HepG2 (cell line): ENCODE results near the gene DPCD. TPM values are rescaled to one million over a fixed set of nuclear protein-coding genes. Genes with fewer than 3 reads are reported as not detected.

Experiments used
- ATAC-seq: fragments of 200-7000 bp; cut with Tn5 transposase; 3 replicates; pipeline ENCODE4 v1.9.1; 2020; ENCODE audit warnings: mild to moderate bottlenecking, moderate library complexity
- BruUV-seq: library from RNA; stranded (reverse); fragments of 400-500 nt; replicated peaks from 2 replicates; lab custom pipeline; 2021; lab: Mats Ljungman, UMichigan
- CTCF ChIA-PET: fragments of 300-600 bp; formaldehyde crosslinking; extraction: SDS; loops from one replicate; lab custom pipeline; 2021; ENCODE audit warnings: low total read pairs, inconsistent platforms, low intra/inter-chr PET ratio; lab: Yijun Ruan, JAX
- POLR2A ChIA-PET: fragments of 350-600 bp; sonication (Branson Sonifier 250); formaldehyde crosslinking; loops from one replicate; lab custom pipeline; 2020; ENCODE audit warnings: antibody characterized with exemption, inconsistent platforms; lab: Yijun Ruan, JAX
- DNase-seq: peaks from one replicate; pipeline ENCODE4 v3.0.0-alpha.2; 2015; ENCODE audit warnings: low spot score
- FAIRE-seq: peaks from 3 replicates; lab custom pipeline; 2011; peaks lifted over from hg19 to GRCh38; lab: Jason Lieb, UNC
- H2AFZ ChIP-seq: one replicate; pipeline ENCODE4 v1.6.1; 2011; ENCODE audit warnings: low read length, inconsistent platforms
- H3K27ac ChIP-seq: fragments of 300-600 bp; 3 replicates; pipeline ENCODE4 v1.8.0; 2011; ENCODE audit warnings: mixed run types, mild to moderate bottlenecking, mixed read lengths, low read length, inconsistent platforms; ENCODE audit not compliant: insufficient read depth; ENCODE audit errors: extremely low read length
- H3K27me3 ChIP-seq, 2 experiments: fragments of 200-600 bp in 1 of 2; 2 replicates in 1 of 2; 3 replicates in 1 of 2; pipeline versions ENCODE4 v1.6.0 to v1.8.0; 2011; ENCODE audit warnings: low read length in 2 of 2, mild to moderate bottlenecking in 2 of 2, moderate library complexity in 2 of 2, inconsistent platforms in 1 of 2; ENCODE audit not compliant: insufficient read depth in 2 of 2, control insufficient read depth in 1 of 2
- H3K36me3 ChIP-seq, 2 experiments: fragments of 200-600 bp in 1 of 2; replicated peaks in 1 of 2; 2 replicates in 1 of 2; 3 replicates in 1 of 2; pipeline versions ENCODE4 v1.5.1 to v1.8.0; 2011; ENCODE audit warnings: low read length in 2 of 2, inconsistent platforms in 1 of 2; ENCODE audit not compliant: insufficient read depth in 2 of 2, control insufficient read depth in 1 of 2
- H3K4me1 ChIP-seq: 2 replicates; pipeline ENCODE4 v1.5.1; 2012; ENCODE audit warnings: low read length, inconsistent platforms; ENCODE audit not compliant: insufficient read depth
- H3K4me2 ChIP-seq: 2 replicates; pipeline ENCODE4 v1.6.0; 2011; ENCODE audit warnings: low read depth, low read length, inconsistent platforms
- H3K4me3 ChIP-seq, 3 experiments: fragments of 200-600 bp in 1 of 3; sonication (generic), shearing (Covaris generic) in 1 of 3; replicated peaks in 1 of 3; 2 replicates each; pipeline ENCODE4 v1.5.1; 2011 to 2016; ENCODE audit warnings: low read length in 3 of 3, inconsistent platforms in 2 of 3, low read depth in 2 of 3, mild to moderate bottlenecking in 2 of 3, control low read depth in 1 of 3, mixed read lengths in 1 of 3; ENCODE audit not compliant: insufficient read depth in 1 of 3
- H3K79me2 ChIP-seq: one replicate; pipeline ENCODE4 v1.6.1; 2011; ENCODE audit warnings: low read length, inconsistent platforms; ENCODE audit not compliant: insufficient read depth
- H3K9ac ChIP-seq: 2 replicates; pipeline ENCODE4 v1.6.0; 2011; ENCODE audit warnings: mild to moderate bottlenecking, low read depth, low read length, inconsistent platforms; ENCODE audit not compliant: insufficient read depth
- H3K9me3 ChIP-seq: 2 replicates; pipeline ENCODE4 v1.5.1; 2012; ENCODE audit warnings: mild to moderate bottlenecking, low read length
- H4K20me1 ChIP-seq: 2 replicates; pipeline ENCODE4 v1.6.0; 2011; ENCODE audit warnings: inconsistent platforms, mild to moderate bottlenecking, low read length, moderate library complexity; ENCODE audit not compliant: insufficient read depth
- AGO2 ChIP-seq: fragments of 200-400 bp; formaldehyde crosslinking; optimal IDR thresholded peaks from 2 replicates; pipeline ENCODE3; 2017; ENCODE audit warnings: mild to moderate bottlenecking, low read depth, low read length, moderate library complexity
- BRD4 ChIP-seq: sonication (generic); formaldehyde crosslinking; IDR thresholded peaks from 2 replicates; pipeline ENCODE4 v1.4.0; 2020; ENCODE audit warnings: missing genetic modification reagents
- ELF3 ChIP-seq: IDR thresholded peaks from 2 replicates; pipeline ENCODE4 v1.6.1; 2016; ENCODE audit warnings: missing genetic modification reagents, missing compliant biosample characterization
- ELF4 ChIP-seq: sonication (generic); formaldehyde crosslinking; IDR thresholded peaks from 2 replicates; pipeline ENCODE4 v1.5.0; 2020; ENCODE audit warnings: missing genetic modification reagents, mild to moderate bottlenecking, moderate library complexity, borderline replicate concordance
- JUN ChIP-seq: sonication (generic); formaldehyde crosslinking; IDR thresholded peaks from 2 replicates; pipeline ENCODE4 v1.4.0; 2020; ENCODE audit warnings: mild to moderate bottlenecking, missing genetic modification reagents
- KDM5A ChIP-seq: fragments of 200-600 bp; sonication (generic); IDR thresholded peaks from 2 replicates; pipeline ENCODE4 v1.7.0; 2018; ENCODE audit warnings: antibody characterized with exemption, mild to moderate bottlenecking, low read length, borderline replicate concordance
- MXD1 ChIP-seq: sonication (generic); formaldehyde crosslinking; IDR thresholded peaks from 2 replicates; pipeline ENCODE4 v1.4.0; 2020; ENCODE audit warnings: mild to moderate bottlenecking, missing genetic modification reagents
- MYC ChIP-seq: sonication (generic); formaldehyde crosslinking; IDR thresholded peaks from 2 replicates; pipeline ENCODE4 v1.9.0; 2021; ENCODE audit warnings: missing genetic modification reagents, borderline replicate concordance
- NR2F2 ChIP-seq: IDR thresholded peaks from 2 replicates; pipeline ENCODE4 v1.6.1; 2012; ENCODE audit warnings: low read depth, inconsistent platforms, borderline replicate concordance
- PAF1 ChIP-seq: IDR thresholded peaks from 2 replicates; pipeline ENCODE4 v1.6.1; 2016; ENCODE audit warnings: missing genetic modification reagents, missing compliant biosample characterization
- POLR2AphosphoS2 ChIP-seq: IDR thresholded peaks from 2 replicates; pipeline ENCODE4 v1.6.1; 2011; ENCODE audit warnings: low read depth, low read length, improper control_type of control experiment
- SMC3 ChIP-seq: IDR thresholded peaks from 2 replicates; pipeline ENCODE4 v1.6.1; 2011; ENCODE audit warnings: low read length, improper control_type of control experiment
- SOX13 ChIP-seq, 3 experiments: fragments of 450-650 bp in 1 of 3; sonication (generic) in 1 of 3; formaldehyde crosslinking in 1 of 3; IDR thresholded peaks in 2 of 3; conservative IDR thresholded peaks in 1 of 3; 2 replicates each; pipeline versions ENCODE4 v1.5.0 to v1.6.1; 2016 to 2020; ENCODE audit warnings: antibody characterized with exemption in 1 of 3, mild to moderate bottlenecking in 1 of 3, missing compliant biosample characterization in 1 of 3, missing genetic modification reagents in 1 of 3, moderate library complexity in 1 of 3
- XBP1 ChIP-seq: sonication (generic); formaldehyde crosslinking; IDR thresholded peaks from 2 replicates; pipeline ENCODE4 v1.5.0; 2020; ENCODE audit warnings: missing genetic modification reagents
- ZNF18 ChIP-seq: sonication (generic); formaldehyde crosslinking; IDR thresholded peaks from 2 replicates; pipeline ENCODE4 v1.8.0; 2022; ENCODE audit warnings: mild to moderate bottlenecking, missing genetic modification reagents; ENCODE audit not compliant: insufficient replicate concordance
- ZNF225 ChIP-seq: sonication (generic); formaldehyde crosslinking; IDR thresholded peaks from 2 replicates; pipeline ENCODE4 v1.4.0; 2020; ENCODE audit warnings: mild to moderate bottlenecking, missing genetic modification reagents
- ZNF296 ChIP-seq: sonication (generic); formaldehyde crosslinking; conservative IDR thresholded peaks from 2 replicates; pipeline ENCODE4 v1.5.0; 2020; ENCODE audit warnings: mild to moderate bottlenecking, missing genetic modification reagents
- ZNF546 ChIP-seq: sonication (generic); formaldehyde crosslinking; conservative IDR thresholded peaks from 2 replicates; pipeline ENCODE4 v1.8.1; 2023; ENCODE audit warnings: mild to moderate bottlenecking, missing genetic modification reagents
- ZNF605 ChIP-seq: sonication (generic); formaldehyde crosslinking; IDR thresholded peaks from 2 replicates; pipeline ENCODE4 v1.8.0; 2022; ENCODE audit warnings: mild to moderate bottlenecking, missing genetic modification reagents
- ZNF709 ChIP-seq: sonication (generic); formaldehyde crosslinking; IDR thresholded peaks from 2 replicates; pipeline ENCODE4 v1.5.0; 2020; ENCODE audit warnings: mild to moderate bottlenecking, missing genetic modification reagents
- ZNF768 ChIP-seq: sonication (generic); formaldehyde crosslinking; IDR thresholded peaks from 2 replicates; pipeline ENCODE4 v1.4.0; 2020; ENCODE audit warnings: missing genetic modification reagents
- ZNF83 ChIP-seq: sonication (generic); formaldehyde crosslinking; IDR thresholded peaks from 2 replicates; pipeline ENCODE4 v1.4.0; 2020; ENCODE audit warnings: missing genetic modification reagents, mild to moderate bottlenecking, borderline replicate concordance
- ZZZ3 ChIP-seq: sonication (generic); formaldehyde crosslinking; IDR thresholded peaks from 2 replicates; pipeline ENCODE4 v1.4.0; 2020; ENCODE audit warnings: missing genetic modification reagents, mild to moderate bottlenecking, borderline replicate concordance
- WGBS: methylation state at CpG from one replicate; pipeline ENCODE4 v1.1.6; 2017; ENCODE audit warnings: low lambda C conversion rate; 5-methylcytosine and 5-hydroxymethylcytosine counted together
- in situ Hi-C: cut with HindIII; loops from 2 replicates; pipeline ENCODE4 v1.10.0; 2017; ENCODE audit warnings: low pct_unique_long_range_greater_than_20kb; ENCODE audit not compliant: extremely low pct_ligation_motif_present
- intact Hi-C: fragments of 100-400 bp; cut with micrococcal nuclease; formaldehyde crosslinking; loops from one replicate; pipeline ENCODE4 v1.10.0; 2022; ENCODE audit not compliant: unreplicated experiment
- polyA plus RNA-seq, 8 experiments: library from polyadenylated mRNA; depleted of rRNA in 3 of 8; stranded (reverse) in 7 of 8; unstranded in 1 of 8; fragments of >200 nt; fragmentation: Illumina TruSeq in 4 of 8; extraction: Trizol in 4 of 8; gene quantifications; 2 replicates each; pipeline versions ENCODE4 v1.2.1 to v1.2.3, GENCODE V29; 2011 to 2016; ENCODE audit warnings: low read depth in 4 of 8, missing spikeins in 1 of 8, mixed read lengths in 1 of 8; ENCODE audit not compliant: insufficient read depth in 1 of 8
- total RNA-seq, 5 experiments: library from RNA; depleted of rRNA; stranded (reverse); fragments of >200 nt; fragmentation: Illumina TruSeq; extraction: Trizol; gene quantifications; 2 replicates each; pipeline ENCODE4 v1.2.3, GENCODE V29; 2016; ENCODE audit warnings: low read depth in 1 of 5

The DPCD gene
- total and polyA plus RNA-seq, 2 of the 13 experiments (the other 11 are each of a cell fraction or from before 2014, with no cell fraction given): 25.2 to 27.0 TPM

GRCh38 chr10:101566333-101567164 lies 21.6 kb upstream of the DPCD start:
- Histone ChIP-seq H3K9me3 (no peaks in the 10 kb centered on the region), H3K4me2 (peak overlapping the region; percentile 86), H3K4me1 (peaks cover 46% of the 10 kb centered on the region), H3K27ac (no peak overlapping the region), H3K79me2 (no peaks in the 10 kb centered on the region), H4K20me1 (no peaks in the 10 kb centered on the region), H2AFZ (no peak overlapping the region), H3K36me3 (no peaks in the 10 kb centered on the region), H3K4me3 (peak overlapping the region; percentile 27 to 62 (median 33); a peak in 5 of 6 replicates), H3K9ac (0 out of 2 replicates have a peak overlapping the region, but pooled peaks have one; percentile 6), H3K27me3 (peaks cover 0 to 55% of the 10 kb centered on the region in 2 experiments; a peak in 4 of 5 replicates)
- ChIA-PET POLR2A (no interaction called here), CTCF (no interaction called here)
- ATAC-seq: peak; percentile 46
- in situ Hi-C loops (loop anchor here (5.0 kb wide), 1 partner anchor 354 kb away; no protein-coding TSS in a partner anchor), intact Hi-C loops (loop anchor here (2.0 kb wide), 1 partner anchor 72 kb away; no protein-coding TSS in a partner anchor)
- no TSS peak for BruUV-seq
- no peak for FAIRE-seq
- no peak for DNase-seq
- WGBS: 34% methylated on average over 7 of the region's 59 CpGs
- TF ChIP-seq AGO2 (no peak), POLR2AphosphoS2 (0 out of 2 replicates have a peak, but pooled peaks have one; percentile 30), PAF1 (CRISPR knock-in tag) (no peak), ELF3 (CRISPR knock-in tag) (no peak), ZNF709 (CRISPR knock-in tag) (0 out of 2 replicates have a peak, but pooled peaks have one; percentile 1), ELF4 (no peak), ZZZ3 (CRISPR knock-in tag) (no peak), ZNF83 (CRISPR knock-in tag) (no peak), ZNF768 (CRISPR knock-in tag) (no peak), ZNF296 (CRISPR knock-in tag) (no peak), MXD1 (CRISPR knock-in tag) (peak; percentile 48; the same call in 1 of the 2 replicates), SOX13 (IDR thresholded peaks at IDR 0.05) (no peak), SOX13 (CRISPR knock-in tag; conservative IDR thresholded peaks at IDR 0.05 in 1 of 2, IDR thresholded peaks at IDR 0.05 in 1 of 2) (no peak), MYC (CRISPR knock-in tag) (peak; percentile 72), ZNF605 (CRISPR knock-in tag) (no peak), ZNF18 (no peak), XBP1 (CRISPR knock-in tag) (no peak), BRD4 (CRISPR knock-in tag) (no peak), KDM5A (no peak), JUN (CRISPR knock-in tag) (no peak), SMC3 (no peak), ZNF546 (CRISPR knock-in tag) (no peak), NR2F2 (no peak), ZNF225 (CRISPR knock-in tag) (0 out of 2 replicates have a peak, but pooled peaks have one; percentile 15)
